Stimulated activated CD4-positive, alpha-beta T cell treated with anti-CD3 and anti-CD28 coated beads, Interleukin-2, amount 100 ng/mL, for 48 hours (primary cell): ENCODE measurements around the gene CBLN3.
A peak's percentile ranks its signal among the peaks of the same experiment; 100 is the strongest.
"Not testable (repeated sequence)": the region's sequence is repeated elsewhere in the genome, so short reads cannot be mapped to it uniquely, and the experiment has no call there.

Experiments used
- DNase-seq, 2 donors: peaks; one replicate each; pipeline ENCODE4 v3.0.0-alpha.2; 2020

Gene CBLN3

GRCh38 chr14:24429395-24430142 is at the start of gene CBLN3, which contains the start of gene KHNYN:
Gene CBLN3, minus strand, starts transcription at chr14:24429668. Its CDS starts 614 bp downstream, at chr14:24429054.
Gene KHNYN, plus strand, starts transcription at chr14:24429954. Its CDS starts 777 bp downstream, at chr14:24430731.
- peak; percentile 80 to 83 for DNase-seq

GRCh38 chr14:24475261-24475660 is 45.8 kb upstream of the CBLN3 start:
- DNase-seq: no peak

- no peak for DNase-seq
Measured at GRCh38 chr14:24473211-24473610, 43.7 kb upstream of the CBLN3 start.

- not testable (repeated sequence) for DNase-seq
Measured at GRCh38 chr14:24470450-24470849, 41.0 kb upstream of the CBLN3 start.

- DNase-seq: no peak
Measured at GRCh38 chr14:24465805-24466204, 36.3 kb upstream of the CBLN3 start.

- DNase-seq: no peak
Measured at GRCh38 chr14:24465368-24465767, 35.9 kb upstream of the CBLN3 start.

- DNase-seq: no peak
Measured at GRCh38 chr14:24463884-24464785, 34.7 kb upstream of the CBLN3 start.

- no peak for DNase-seq
Measured at GRCh38 chr14:24463017-24463883, 33.8 kb upstream of the CBLN3 start.

- DNase-seq: no peak
Measured at GRCh38 chr14:24461336-24461735, 31.9 kb upstream of the CBLN3 start.

GRCh38 chr14:24459331-24459730 is 29.9 kb upstream of the CBLN3 start:
- no peak for DNase-seq

GRCh38 chr14:24458736-24459135 is 29.3 kb upstream of the CBLN3 start:
- no peak for DNase-seq

- no peak for DNase-seq
Measured at GRCh38 chr14:24456980-24457379, 27.5 kb upstream of the CBLN3 start.

GRCh38 chr14:24450828-24451227 is 21.4 kb upstream of the CBLN3 start:
- DNase-seq: not testable (repeated sequence)

- no peak for DNase-seq
Measured at GRCh38 chr14:24443053-24443665, 13.7 kb upstream of the CBLN3 start.

GRCh38 chr14:24442240-24443052 is 13.0 kb upstream of the CBLN3 start, which contains the start of gene SDR39U1:
Gene SDR39U1, minus strand, starts transcription at chr14:24442776. Its CDS starts 7 bp downstream, at chr14:24442769.
- peak; percentile 88 to 91 for DNase-seq

- no peak for DNase-seq
Measured at GRCh38 chr14:24441904-24442239, 12.4 kb upstream of the CBLN3 start.

GRCh38 chr14:24441485-24441884 is 12.0 kb upstream of the CBLN3 start:
- DNase-seq: no peak

- DNase-seq: no peak
Measured at GRCh38 chr14:24440606-24441399, 11.3 kb upstream of the CBLN3 start.

GRCh38 chr14:24439830-24440605 is 10.6 kb upstream of the CBLN3 start:
- DNase-seq: no peak

GRCh38 chr14:24439257-24439656 is 9.8 kb upstream of the CBLN3 start:
- no peak for DNase-seq
